ENCODE measurements around the gene GLRX2.
"Not testable (repeated sequence)": the region's sequence is repeated elsewhere in the genome, so short reads cannot be mapped to it uniquely, and the experiment has no call there.

Gene GLRX2

DNA sequence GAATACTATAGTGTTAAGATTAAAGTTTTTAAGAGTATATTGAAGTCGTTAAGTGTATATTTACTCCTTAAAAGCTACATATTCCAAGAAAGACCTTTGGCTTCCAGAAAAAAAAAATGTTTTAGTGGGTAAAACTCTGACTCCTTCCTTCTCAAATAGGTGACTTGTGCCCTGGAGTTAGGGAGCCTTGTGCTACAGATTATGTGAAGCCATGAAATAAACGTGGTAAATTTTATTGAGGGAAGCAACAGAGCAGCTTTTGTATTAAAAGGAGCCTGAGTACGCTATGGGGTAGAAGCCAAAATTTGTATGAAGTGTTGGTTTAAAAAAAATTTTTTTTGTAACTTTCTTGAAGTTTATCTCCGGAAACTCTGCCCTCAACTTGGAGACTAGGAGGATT is 44.8 kb downstream of the GLRX2 start:
- DNase-seq (ENCODE audit: insufficient read length) (no peak), FAIRE-seq (no peak)
- TF ChIP-seq POLR2AphosphoS5 (IDR thresholded peaks at IDR 0.05; ENCODE audit: low read depth, low read length): no peak
- TF ChIP-seq POLR2A (IDR thresholded peaks at IDR 0.05; ENCODE audit: low read depth, low read length): no peak
- no peak for TF ChIP-seq TAF1 (IDR thresholded peaks at IDR 0.05; ENCODE audit: borderline replicate concordance, low read depth, low read length)

GRCh38 chr1:193060115-193060403 is 45.2 kb downstream of the GLRX2 start:
- DNase-seq (ENCODE audit: insufficient read length): no peak
- FAIRE-seq: no peak
- TF ChIP-seq POLR2AphosphoS5 (IDR thresholded peaks at IDR 0.05; ENCODE audit: low read depth, low read length) (no peak), POLR2A (IDR thresholded peaks at IDR 0.05; ENCODE audit: low read depth, low read length) (no peak), TAF1 (IDR thresholded peaks at IDR 0.05; ENCODE audit: borderline replicate concordance, low read depth, low read length) (no peak)

- DNase-seq (ENCODE audit: insufficient read length): peak; percentile 70
- TF ChIP-seq TAF1 (IDR thresholded peaks at IDR 0.05; ENCODE audit: borderline replicate concordance, low read depth, low read length) (peak; percentile 74), POLR2AphosphoS5 (IDR thresholded peaks at IDR 0.05; ENCODE audit: low read depth, low read length) (peak; percentile 92), POLR2A (IDR thresholded peaks at IDR 0.05; ENCODE audit: low read depth, low read length) (peak; percentile 94)
- FAIRE-seq: peak; percentile 98
Observed at GRCh38 chr1:193059282-193060114, 45.7 kb downstream of the GLRX2 start, which contains the start of the genes RO60 and UCHL5. TSS of gene RO60 (plus strand) at chr1:193059612. CDS start at chr1:193069055, 9,443 bp downstream. TSS of gene UCHL5 (minus strand) at chr1:193059360. CDS start at chr1:193059260, 100 bp downstream.

DNA sequence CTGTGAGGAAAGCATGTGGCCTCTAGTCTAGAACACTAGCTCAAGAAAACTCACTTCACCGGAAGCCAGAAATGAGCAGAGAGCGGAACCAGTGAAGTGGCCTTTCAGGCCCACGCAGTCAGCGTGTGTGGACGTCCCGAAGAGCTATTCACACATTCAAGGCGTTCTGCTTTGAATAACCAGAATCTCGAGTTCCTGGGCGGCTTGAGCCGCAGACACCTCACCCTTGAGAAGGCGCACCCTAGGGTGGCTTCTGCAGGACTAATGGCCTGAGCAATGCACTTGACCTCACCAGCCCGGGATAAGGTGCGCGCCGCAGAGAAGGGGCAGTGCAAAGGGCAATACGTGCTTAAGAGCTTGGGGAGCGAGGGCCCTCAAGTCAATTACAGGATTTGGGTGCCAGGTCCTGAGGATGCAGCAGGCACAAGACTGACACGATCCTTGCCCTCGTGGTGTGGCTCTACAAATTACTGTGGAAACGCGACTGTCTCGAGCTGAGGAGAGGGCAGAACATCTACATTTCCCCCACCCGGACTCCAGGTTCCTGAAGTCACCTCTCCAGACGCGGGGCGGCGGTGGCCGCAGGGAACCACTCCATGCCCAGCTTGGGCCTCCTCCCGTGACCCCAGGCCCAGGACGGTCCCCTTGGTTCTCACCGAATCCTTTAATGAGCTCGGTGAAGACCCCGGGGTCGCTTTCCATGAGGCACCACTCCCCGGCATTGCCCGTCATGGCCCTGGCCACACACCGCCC is 46.5 kb downstream of the GLRX2 start:
- TF ChIP-seq TAF1 (IDR thresholded peaks at IDR 0.05; ENCODE audit: borderline replicate concordance, low read depth, low read length): peak; percentile 90
- peak; percentile 86 for TF ChIP-seq POLR2A (IDR thresholded peaks at IDR 0.05; ENCODE audit: low read depth, low read length)
- peak; percentile 83 for TF ChIP-seq POLR2AphosphoS5 (IDR thresholded peaks at IDR 0.05; ENCODE audit: low read depth, low read length)
- FAIRE-seq: peak; percentile 73
- peak; percentile 28 for DNase-seq (ENCODE audit: insufficient read length)

GRCh38 chr1:193054169-193054675 is 51.0 kb downstream of the GLRX2 start:
- DNase-seq (ENCODE audit: insufficient read length) (no peak), FAIRE-seq (no peak)
- TF ChIP-seq TAF1 (IDR thresholded peaks at IDR 0.05; ENCODE audit: borderline replicate concordance, low read depth, low read length) (no peak), POLR2A (IDR thresholded peaks at IDR 0.05; ENCODE audit: low read depth, low read length) (no peak), POLR2AphosphoS5 (IDR thresholded peaks at IDR 0.05; ENCODE audit: low read depth, low read length) (no peak)

- not testable (repeated sequence) for DNase-seq (ENCODE audit: insufficient read length); FAIRE-seq
Observed at GRCh38 chr1:193048913-193049312, 56.3 kb downstream of the GLRX2 start.
